ENCODE measurements around the gene LTA4H.

DNA sequence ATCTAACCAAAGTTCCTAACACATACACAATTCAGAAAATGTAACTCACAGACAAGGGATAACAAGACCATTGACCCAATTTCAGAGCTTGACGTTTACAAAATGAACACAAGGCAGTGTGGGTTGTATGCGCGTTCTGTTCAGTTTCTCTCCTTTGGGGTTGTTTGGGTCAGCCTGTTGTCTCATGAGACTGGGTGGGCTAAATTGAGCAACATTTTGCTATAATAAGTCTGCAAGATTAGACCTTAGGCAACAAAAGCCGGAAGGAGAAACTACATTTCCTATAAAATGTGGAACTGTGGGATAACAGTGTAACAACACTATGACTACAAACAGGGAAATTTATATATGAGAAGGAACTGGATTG is 18.8 kb upstream of the LTA4H start:
- TF ChIP-seq EZH2 (IDR thresholded peaks at IDR 0.05; ENCODE audit: insufficient read depth, low read length), result no peak
- TF ChIP-seq CTCF (IDR thresholded peaks at IDR 0.05; ENCODE audit: insufficient read depth, low read depth, low read length), result no peak

All from astrocyte (in vitro differentiated cells and primary cell).